GM18873 (cell line): ENCODE results near the gene FBXL3.
A peak's percentile ranks its signal among the peaks of the same experiment; 100 is the strongest.

Source experiments
- ATAC-seq: cut with Tn5 transposase; IDR thresholded peaks from one replicate; pipeline ENCODE4 v1.9.1; 2021; ENCODE audit warnings: mild to moderate bottlenecking, moderate library complexity, moderate number of reproducible peaks; ENCODE audit not compliant: unreplicated experiment, low FRiP score

The FBXL3 gene

GRCh38 chr13:77026861-77027621 lies at the start of gene FBXL3:
TSS of gene FBXL3 (minus strand) at chr13:77027159. CDS start at chr13:77021860, 5,299 bp downstream.
- peak; percentile 51 for ATAC-seq

DNA sequence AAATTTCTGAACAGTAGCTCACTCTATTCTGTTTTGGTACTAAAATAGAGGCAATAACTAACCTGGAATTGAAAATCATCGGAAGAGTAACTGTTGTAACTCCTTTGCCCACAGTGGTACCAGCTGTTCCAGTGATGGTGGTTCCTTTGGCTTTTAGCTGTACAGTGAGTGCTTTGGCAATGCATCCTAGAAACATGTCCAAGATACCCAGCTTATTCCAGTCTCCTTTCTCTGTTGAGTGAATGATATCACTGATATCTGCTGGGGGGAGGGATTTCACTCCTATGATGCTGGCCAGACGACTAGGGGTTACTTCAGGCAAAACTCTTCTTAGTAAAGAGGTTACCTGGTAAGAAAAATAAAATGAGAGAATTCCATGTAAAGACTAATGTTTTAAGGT lies 40.6 kb upstream of the FBXL3 start:
- ATAC-seq, result no peak

DNA sequence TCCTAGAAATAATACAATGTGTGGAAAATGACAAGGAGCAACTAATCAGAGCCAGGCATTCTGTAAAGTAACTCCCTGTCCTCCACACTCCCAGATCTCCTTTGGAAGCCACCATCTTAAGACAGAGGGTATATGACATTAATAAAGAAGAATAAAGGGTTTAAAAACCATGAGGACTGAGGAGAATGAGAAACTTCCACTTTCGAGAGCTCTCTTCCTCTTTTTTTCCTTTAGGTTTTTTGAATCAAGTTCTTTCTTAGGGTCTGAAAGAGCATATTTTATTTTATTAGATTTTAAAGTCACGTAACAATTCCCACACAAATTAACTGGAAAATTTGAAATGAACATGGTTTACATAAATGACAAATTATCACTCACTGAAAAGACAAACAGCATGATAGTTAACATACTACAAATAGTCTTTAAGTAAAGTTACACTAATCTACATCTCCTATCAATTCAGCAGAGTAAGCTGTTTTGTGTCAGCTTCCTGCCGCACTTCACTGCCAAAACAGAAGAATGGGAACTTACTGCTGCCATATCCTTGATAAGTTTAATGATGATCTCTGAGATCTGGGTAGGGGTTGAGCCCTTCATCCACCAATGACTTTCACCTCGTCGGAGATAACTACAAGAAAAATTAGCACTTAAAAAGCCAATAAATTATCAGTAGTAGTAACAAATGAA lies 38.6 kb upstream of the FBXL3 start:
- ATAC-seq, result no peak

- no peak for ATAC-seq
Measured at GRCh38 chr13:77062097-77062496, 35.1 kb upstream of the FBXL3 start.

- no peak for ATAC-seq
Measured at GRCh38 chr13:77061362-77061761, 34.4 kb upstream of the FBXL3 start.

DNA sequence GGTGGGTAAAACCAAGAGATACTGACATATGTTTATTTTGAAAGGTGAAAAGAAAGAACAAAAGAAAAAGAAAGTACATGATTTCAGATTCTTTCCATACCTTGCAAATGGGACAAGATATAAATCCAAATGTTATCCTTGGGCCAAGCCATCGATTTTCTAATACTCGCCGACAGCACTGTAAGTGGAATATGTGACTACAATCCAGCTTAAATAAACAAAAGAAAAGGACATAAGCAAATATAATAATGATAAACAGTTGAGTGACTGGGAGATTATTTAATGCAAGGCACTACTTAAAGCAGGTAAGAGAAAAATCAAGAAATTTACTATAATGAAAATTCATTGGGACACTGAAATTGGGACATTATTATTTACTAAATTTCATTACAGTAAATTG lies 29.9 kb upstream of the FBXL3 start:
- no peak for ATAC-seq

DNA sequence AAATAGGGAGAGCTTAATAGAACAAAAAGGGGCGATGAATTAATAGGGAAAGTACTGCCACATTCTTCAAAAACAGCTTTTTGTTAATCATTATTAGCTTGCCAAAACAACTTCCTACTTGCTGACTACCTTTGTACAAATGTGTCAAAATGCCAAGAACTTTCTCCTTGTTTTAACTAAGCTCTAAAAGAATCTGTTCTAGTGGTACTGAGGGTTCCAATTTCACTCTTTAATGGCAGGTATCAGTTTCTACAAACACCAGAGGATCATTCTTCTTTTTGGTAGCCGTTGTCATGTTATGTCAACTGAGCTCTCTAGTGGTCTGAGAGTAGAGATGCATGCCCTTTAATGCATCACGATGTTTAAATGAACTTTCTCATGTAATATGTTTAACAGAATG lies 29.4 kb upstream of the FBXL3 start:
- ATAC-seq, result no peak

GRCh38 chr13:77055158-77055557 lies 28.2 kb upstream of the FBXL3 start:
- no peak for ATAC-seq

GRCh38 chr13:77053192-77053591 lies 26.2 kb upstream of the FBXL3 start:
- no peak for ATAC-seq

DNA sequence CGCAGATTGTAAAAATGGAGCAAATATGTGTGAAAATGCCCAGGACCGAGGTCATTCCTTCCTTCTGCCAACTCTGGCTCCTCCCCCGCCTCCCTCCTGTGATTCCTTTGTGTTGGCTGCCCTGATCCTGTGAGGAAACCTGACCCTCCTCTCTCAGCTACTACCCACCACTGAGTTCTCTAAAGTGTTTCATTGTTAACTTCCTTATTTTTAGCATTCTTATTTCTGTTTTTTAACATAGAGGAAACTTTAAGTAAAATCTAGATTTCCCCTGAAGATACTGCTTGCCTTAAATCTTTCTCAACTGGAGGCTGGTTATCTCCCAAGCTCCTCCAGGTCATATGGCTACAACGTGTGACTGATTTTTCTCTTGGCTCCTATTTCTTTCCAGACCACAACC lies 21.7 kb upstream of the FBXL3 start:
- ATAC-seq, result no peak

DNA sequence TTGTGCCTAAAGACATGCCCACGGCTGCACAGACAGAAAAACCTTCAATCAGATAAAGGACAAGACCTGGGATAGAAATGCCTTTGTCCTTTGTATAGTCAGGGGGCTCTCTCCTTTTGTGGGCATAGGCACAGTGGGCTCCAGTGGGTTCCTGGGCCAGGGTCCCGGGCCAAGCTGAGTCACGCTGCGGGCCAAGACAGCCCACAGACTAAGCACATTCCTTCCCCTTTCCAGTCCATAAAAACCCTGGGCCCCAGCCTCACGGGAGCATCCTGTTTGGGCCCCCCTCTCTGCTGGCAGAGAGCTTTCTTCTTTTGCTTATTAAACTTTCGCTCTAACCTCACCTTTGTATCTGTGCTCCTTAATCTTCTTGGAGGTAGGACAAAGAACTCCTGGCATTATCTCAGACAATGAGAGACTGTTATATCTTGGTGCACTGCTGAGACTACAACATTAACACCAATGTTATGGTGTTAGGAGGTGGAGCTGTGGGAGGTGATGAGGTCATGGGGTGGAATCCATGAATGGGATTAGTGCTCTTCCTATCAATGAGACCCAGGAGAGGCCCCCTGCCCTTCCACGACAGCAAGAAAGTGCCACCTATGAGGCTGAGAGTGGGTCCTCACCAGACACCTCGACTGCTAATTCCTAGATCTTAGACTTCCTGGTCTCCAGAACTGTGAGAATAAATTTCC lies 20.8 kb upstream of the FBXL3 start:
- no peak for ATAC-seq

GRCh38 chr13:77042566-77043177 lies 15.7 kb upstream of the FBXL3 start:
- ATAC-seq, result no peak

- no peak for ATAC-seq
Measured at GRCh38 chr13:77040835-77041234, 13.9 kb upstream of the FBXL3 start.

- no peak for ATAC-seq
Measured at GRCh38 chr13:77040076-77040475, 13.1 kb upstream of the FBXL3 start.

- no peak for ATAC-seq
Measured at GRCh38 chr13:77038907-77039480, 12.0 kb upstream of the FBXL3 start.

GRCh38 chr13:77036279-77036678 lies 9.3 kb upstream of the FBXL3 start:
- no peak for ATAC-seq

DNA sequence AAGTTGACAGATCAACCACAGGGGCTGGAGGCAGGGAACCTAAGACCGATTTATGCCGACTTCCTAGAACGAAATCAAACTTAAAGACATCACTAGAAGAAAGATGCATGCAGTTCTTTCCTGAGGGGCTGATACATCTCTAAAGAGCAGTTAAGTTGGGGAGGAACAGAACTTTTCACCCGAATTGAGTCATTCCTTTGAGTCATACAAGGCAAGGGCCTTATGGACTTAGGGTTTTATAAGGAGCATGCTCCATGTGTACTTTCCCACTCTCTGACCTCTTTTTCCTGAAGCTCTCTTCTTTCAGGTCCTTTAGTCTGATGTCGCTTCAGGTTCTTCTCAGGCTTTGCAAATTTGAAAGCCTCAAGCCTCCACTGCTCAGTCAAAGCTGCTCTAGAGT lies 7.9 kb upstream of the FBXL3 start:
- ATAC-seq, result no peak

DNA sequence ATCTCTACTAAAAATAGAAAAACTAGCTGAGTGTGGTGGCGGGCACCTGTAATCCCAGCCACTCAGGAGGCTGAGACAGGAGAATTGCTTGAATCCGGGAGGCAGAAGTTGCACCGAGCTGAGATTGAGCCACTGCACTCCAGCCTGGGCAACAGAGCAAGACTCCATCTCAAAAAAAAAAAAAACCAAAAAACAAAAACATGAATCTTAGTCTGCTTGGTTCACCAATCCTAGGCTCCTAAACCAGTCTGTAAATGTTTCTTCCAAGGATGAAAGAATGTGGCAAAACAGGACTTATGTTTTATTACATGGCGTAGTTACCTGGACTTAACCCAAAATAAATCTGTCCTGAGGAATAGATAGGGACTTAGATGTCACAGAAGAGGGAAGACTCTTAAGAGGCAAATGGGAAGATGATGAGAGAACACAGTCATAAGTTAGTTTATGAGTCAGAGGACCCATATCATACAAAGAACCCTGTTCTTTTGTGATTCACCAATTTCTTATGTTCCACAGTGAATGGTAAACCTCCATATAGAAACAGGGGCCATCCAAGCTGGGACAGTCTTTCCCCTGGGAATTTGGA lies 6.9 kb upstream of the FBXL3 start:
- ATAC-seq, result no peak

DNA sequence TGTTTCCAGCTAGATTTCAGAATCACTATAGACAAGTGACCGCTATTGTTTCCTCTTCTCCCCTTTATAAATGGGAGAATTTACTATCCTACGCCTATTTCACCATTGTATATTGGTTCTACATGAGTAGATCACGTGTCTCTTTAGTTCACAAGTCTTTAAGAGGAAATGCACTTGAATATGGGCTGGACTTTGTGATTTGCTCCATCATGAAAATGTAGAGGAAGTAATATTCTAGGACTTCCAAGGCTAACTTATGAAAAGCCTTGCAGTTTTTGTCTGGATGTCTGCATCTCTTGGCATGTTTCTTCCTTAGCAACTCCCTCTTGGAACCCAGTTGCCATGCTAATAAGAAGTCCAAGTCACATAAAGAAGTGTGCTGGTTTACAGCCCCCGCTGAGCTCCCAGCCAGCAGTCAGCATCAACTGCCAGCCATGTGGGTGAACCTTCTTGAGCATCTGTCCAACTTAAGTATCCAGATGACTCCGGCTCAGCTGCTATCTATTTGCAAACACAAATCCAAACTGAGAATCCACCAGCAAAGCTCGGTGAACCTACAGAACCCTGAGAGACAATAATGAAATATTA lies 4.8 kb upstream of the FBXL3 start:
- no peak for ATAC-seq

DNA sequence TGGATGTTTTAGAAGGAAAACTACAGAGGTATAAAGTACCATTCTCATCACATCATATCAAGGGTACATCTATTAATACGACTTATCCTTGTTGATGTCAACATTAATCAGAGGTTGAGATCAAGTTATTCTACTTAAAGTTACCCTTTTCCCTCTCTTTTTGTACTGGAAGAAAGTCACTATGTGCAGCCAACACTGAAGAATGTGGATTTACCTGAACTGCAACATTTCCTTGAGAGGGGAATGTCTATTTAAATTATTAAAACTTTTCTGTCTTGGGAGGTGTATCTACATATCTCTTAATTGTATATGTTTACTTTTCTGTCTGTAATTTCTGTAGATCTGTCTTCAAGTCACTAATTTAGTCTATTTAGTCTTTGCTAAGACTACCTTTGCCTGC lies 2.5 kb upstream of the FBXL3 start:
- ATAC-seq, result no peak
